ENCODE results near the gene ULK1. TPM values are rescaled to one million over a fixed set of nuclear protein-coding genes. Genes with fewer than 3 reads are reported as not detected.

ULK1 gene
- total RNA-seq, 1 donor from 2014 or later: 21.3 TPM

GRCh38 chr12:131918311-131919050 is 24.1 kb downstream of the ULK1 start:
- intact Hi-C loops (cut with micrococcal nuclease): no loop called here

- intact Hi-C loops (cut with micrococcal nuclease): no loop called here
Measured at GRCh38 chr12:131919051-131919347, 24.6 kb downstream of the ULK1 start.

DNA sequence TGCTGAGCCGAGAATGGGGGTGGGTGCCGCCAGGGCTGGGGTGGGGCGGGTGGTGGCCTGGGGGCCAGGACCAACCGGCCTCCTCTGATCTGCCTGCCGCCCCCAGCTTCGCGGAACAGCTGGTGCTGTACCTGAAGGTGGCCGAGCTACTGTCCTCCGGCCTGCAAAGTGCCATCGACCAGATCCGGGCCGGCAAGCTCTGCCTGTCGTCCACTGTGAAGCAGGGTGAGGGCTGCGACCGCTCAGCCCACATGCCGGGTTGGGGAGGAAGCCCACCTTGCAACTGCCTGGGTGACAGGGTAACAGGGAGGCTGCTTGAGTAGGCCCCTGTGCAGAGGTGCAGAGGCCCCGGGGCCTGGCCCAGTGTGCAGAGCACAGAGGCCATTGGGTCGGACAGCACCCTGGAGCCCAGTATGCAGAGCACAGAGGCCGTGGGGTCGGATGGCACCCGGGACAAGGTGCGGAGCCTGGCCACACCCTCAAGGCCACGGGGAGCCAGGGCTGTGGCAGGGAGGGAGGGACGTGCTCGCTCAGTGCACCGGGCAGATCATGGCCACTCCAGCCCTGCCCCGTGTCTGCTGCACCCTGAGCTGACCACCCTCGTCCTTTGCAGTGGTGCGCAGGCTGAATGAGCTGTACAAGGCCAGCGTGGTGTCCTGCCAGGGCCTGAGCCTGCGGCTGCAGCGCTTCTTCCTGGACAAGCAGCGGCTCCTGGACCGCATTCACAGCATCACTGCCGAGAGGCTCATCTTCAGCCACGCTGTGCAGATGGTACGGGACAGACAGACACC is 25.1 kb downstream of the ULK1 start:
- intact Hi-C loops (cut with micrococcal nuclease): no loop called here

DNA sequence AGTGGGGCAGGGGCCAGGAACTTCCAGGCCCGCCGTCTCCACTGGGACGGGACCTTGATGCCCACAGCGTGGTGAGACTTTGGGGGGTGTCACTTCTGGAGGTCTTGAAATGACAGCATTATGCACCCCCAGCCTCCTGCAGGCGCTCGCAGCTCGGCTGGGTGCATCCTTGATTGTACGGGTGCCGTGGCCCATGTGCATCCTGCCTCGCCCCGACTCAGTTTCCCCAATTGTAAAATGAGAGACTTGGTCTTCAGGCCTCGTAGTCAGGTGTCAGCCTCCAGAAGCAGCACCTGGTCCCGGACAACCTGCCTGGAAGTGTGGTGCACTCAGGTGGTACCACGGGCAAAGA is 25.7 kb downstream of the ULK1 start:
- intact Hi-C loops (cut with micrococcal nuclease): no loop called here

GRCh38 chr12:131920902-131921840 is 26.7 kb downstream of the ULK1 start:
- intact Hi-C loops (cut with micrococcal nuclease): no loop called here

- intact Hi-C loops (cut with micrococcal nuclease): no loop called here
Measured at GRCh38 chr12:131921866-131922769, 27.7 kb downstream of the ULK1 start.

GRCh38 chr12:131922772-131923171 is 28.4 kb downstream of the ULK1 start:
- intact Hi-C loops (cut with micrococcal nuclease): no loop called here

DNA sequence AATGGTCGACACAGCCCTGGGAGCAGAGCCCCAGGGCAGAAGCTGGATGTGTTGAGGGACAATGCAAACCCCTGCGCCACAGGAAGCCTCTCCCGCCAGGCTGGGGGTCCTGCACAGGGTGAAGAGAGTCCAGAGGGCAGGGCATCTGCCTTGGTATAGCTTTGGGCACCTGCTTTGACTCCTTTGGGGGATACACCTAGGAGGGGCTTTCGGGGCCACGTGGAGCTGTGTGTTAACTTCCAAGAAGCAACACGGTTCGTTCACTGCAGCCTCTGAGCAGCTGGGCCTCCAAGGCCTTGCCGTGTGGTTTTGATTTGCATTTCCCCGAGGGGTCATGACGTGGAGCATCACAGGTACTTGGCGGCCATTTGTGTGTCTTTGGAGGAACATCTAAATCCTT is 28.8 kb downstream of the ULK1 start:
- intact Hi-C loops (cut with micrococcal nuclease): no loop called here

- intact Hi-C loops (cut with micrococcal nuclease): no loop called here
Measured at GRCh38 chr12:131927110-131928079, 33.0 kb downstream of the ULK1 start.

GRCh38 chr12:131928080-131928710 is 33.8 kb downstream of the ULK1 start:
- intact Hi-C loops (cut with micrococcal nuclease): no loop called here

- intact Hi-C loops (cut with micrococcal nuclease): loop anchor here (1.0 kb wide), 3 partner anchors 20 to 215 kb away; partner anchors contain the start of genes DDX51, EP400, NOC4L and ULK1
Measured at GRCh38 chr12:131928711-131929580, 34.5 kb downstream of the ULK1 start, which contains the start of gene PUS1. TSS of gene PUS1 (plus strand) at chr12:131929276. CDS start at chr12:131929723, 447 bp downstream.

- intact Hi-C loops (cut with micrococcal nuclease): loop anchor here (1.0 kb wide), 3 partner anchors 19 to 214 kb away; partner anchors contain the start of genes DDX51, EP400, NOC4L and ULK1
Measured at GRCh38 chr12:131929581-131930456, 35.4 kb downstream of the ULK1 start.

DNA sequence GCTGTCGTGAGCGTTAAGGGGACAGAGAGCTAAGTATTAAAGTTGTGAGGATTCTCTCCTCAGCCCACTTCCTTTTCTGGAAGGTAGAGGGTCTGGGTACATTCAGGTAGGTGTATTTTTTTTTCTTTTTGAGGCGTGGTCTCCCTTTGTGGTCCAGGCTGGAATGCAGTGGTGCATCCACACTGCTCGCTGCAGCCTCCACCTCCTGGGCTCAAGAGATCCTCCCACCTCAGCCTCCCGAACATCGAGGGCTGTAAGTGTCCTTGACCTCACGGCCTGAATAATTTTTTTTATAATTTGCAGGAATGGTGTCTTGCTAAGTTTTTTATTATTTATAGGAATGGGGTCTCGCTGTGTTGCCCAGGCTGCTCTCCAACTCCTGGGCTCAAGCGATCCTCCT is 36.1 kb downstream of the ULK1 start:
- intact Hi-C loops (cut with micrococcal nuclease): no loop called here

DNA sequence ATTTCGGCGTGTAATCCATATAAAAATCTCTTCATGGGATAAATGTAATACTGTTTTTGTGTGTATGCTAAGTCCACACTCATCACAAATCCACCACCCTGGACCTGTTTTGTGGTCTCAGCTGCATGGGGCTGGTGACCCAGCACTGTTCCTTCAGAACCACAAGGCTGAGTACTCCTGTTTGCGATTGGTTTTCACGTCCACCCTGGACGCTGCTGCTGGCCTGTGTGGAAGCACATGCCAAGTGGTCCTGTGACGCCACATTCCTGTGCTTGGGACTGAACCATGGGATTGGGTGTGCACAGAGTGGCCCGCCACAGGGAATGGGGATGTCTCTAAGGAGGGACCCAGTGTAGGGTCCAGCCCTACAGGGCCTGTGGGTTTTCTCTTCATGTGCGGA is 39.0 kb downstream of the ULK1 start:
- intact Hi-C loops (cut with micrococcal nuclease): no loop called here

- intact Hi-C loops (cut with micrococcal nuclease): no loop called here
Measured at GRCh38 chr12:131934535-131934934, 40.1 kb downstream of the ULK1 start.

DNA sequence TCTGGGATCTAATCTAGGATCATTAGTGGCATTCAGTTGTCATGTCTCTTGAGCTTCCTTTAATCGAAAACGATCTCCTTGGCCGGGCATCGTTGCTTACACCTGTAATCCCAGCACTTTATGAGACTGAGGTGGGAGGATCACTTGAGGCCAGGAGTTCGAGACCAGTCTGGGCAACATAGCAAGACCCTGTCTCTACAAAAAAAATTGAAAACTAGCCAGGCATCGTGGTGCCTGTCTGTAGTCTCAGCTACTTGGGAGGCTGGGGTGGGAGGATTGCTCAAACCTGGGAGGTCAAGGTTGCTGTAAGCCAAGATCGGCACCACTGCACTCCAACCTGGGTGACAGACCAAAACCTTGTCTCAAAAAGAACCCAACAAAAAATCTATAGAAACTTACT is 43.7 kb downstream of the ULK1 start:
- intact Hi-C loops (cut with micrococcal nuclease): no loop called here

DNA sequence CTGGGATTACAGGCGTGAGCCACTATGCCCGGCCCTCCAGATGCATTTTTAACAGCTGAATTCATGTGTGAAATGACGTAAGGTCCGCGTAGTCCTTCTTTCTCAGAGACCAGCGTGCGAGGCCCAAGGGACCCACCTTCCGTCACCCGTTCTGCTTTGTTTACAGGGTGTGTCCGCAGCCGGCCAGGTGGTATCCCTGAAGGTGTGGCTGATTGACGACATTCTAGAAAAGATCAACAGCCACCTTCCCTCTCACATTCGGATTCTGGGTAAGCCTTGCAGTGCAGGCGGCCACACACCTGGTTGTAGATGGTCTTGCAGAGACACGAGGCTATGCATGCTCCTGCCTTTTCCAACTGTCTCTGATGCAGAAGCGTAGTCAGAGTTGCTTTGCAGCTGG is 44.6 kb downstream of the ULK1 start:
- intact Hi-C loops (cut with micrococcal nuclease): no loop called here
